Trophoblast cell (in vitro differentiated cells and primary cell): Measurements from ENCODE around the gene MED25.

ENCODE experiments used
- DNase-seq, 2 donors: peaks; one replicate each; pipeline ENCODE4 v3.0.0-alpha.2; 2016
- H2AFZ ChIP-seq: 2 replicates; pipeline ENCODE4 v1.6.1; 2013; ENCODE audit warnings: low read length, moderate library complexity, mild to moderate bottlenecking; ENCODE audit not compliant: insufficient read depth, poor library complexity
- H2AK5ac ChIP-seq: 2 replicates; pipeline ENCODE4 v1.6.1; 2013; ENCODE audit warnings: mild to moderate bottlenecking, low read length
- H2BK120ac ChIP-seq: 2 replicates; pipeline ENCODE4 v1.6.1; 2013; ENCODE audit warnings: low read length, mild to moderate bottlenecking, moderate library complexity; ENCODE audit not compliant: insufficient read depth, poor library complexity
- H2BK12ac ChIP-seq: 2 replicates; pipeline ENCODE4 v1.6.1; 2013; ENCODE audit warnings: mild to moderate bottlenecking, low read length, moderate library complexity
- H2BK5ac ChIP-seq: 2 replicates; pipeline ENCODE4 v1.6.1; 2013; ENCODE audit warnings: low read length, low read depth, moderate library complexity, mild to moderate bottlenecking; ENCODE audit not compliant: poor library complexity
- H3K14ac ChIP-seq: 2 replicates; pipeline ENCODE4 v1.6.1; 2013; ENCODE audit warnings: mild to moderate bottlenecking, low read length
- H3K18ac ChIP-seq: 2 replicates; pipeline ENCODE4 v1.6.1; 2013; ENCODE audit warnings: mild to moderate bottlenecking, low read length
- H3K23ac ChIP-seq: 2 replicates; pipeline ENCODE4 v1.6.1; 2013; ENCODE audit warnings: low read length
- H3K27ac ChIP-seq: 2 replicates; pipeline ENCODE4 v1.5.1; 2013; ENCODE audit warnings: low read depth, mild to moderate bottlenecking, inconsistent platforms, low read length, moderate library complexity
- H3K27me3 ChIP-seq: 2 replicates; pipeline ENCODE4 v1.6.1; 2013; ENCODE audit warnings: inconsistent platforms, mild to moderate bottlenecking, low read length, moderate library complexity; ENCODE audit not compliant: insufficient read depth
- H3K36me3 ChIP-seq, 2 experiments: 1 replicate in 1 of 2; 2 replicates in 1 of 2; pipeline ENCODE4 v1.6.1; 2013; ENCODE audit warnings: low read length in 2 of 2, mild to moderate bottlenecking in 2 of 2, moderate library complexity in 1 of 2; ENCODE audit not compliant: insufficient read depth in 2 of 2, control insufficient read depth in 1 of 2
- H3K4ac ChIP-seq: 2 replicates; pipeline ENCODE4 v1.6.1; 2013; ENCODE audit warnings: low read depth, mild to moderate bottlenecking, low read length, moderate library complexity
- H3K4me1 ChIP-seq, 2 experiments: 1 replicate in 1 of 2; 2 replicates in 1 of 2; pipeline ENCODE4 v1.6.1; 2013; ENCODE audit warnings: low read length in 2 of 2, mild to moderate bottlenecking in 2 of 2, moderate library complexity in 1 of 2; ENCODE audit not compliant: insufficient read depth in 2 of 2, control insufficient read depth in 1 of 2
- H3K4me2 ChIP-seq: 2 replicates; pipeline ENCODE4 v1.6.1; 2013; ENCODE audit warnings: inconsistent platforms, mild to moderate bottlenecking, low read length, moderate library complexity
- H3K4me3 ChIP-seq: 2 replicates; pipeline ENCODE4 v1.5.1; 2013; ENCODE audit warnings: mild to moderate bottlenecking, low read depth, low read length, inconsistent platforms
- H3K79me1 ChIP-seq: one replicate; pipeline ENCODE4 v1.6.1; 2013; ENCODE audit warnings: low read length
- H3K79me2 ChIP-seq: 2 replicates; pipeline ENCODE4 v1.6.1; 2013; ENCODE audit warnings: low read length, mild to moderate bottlenecking; ENCODE audit not compliant: control insufficient read depth, insufficient read depth, poor library complexity
- H3K9ac ChIP-seq: 2 replicates; pipeline ENCODE4 v1.6.1; 2013; ENCODE audit warnings: mild to moderate bottlenecking, low read length
- H3K9me3 ChIP-seq: 2 replicates; pipeline ENCODE4 v1.6.1; 2013; ENCODE audit warnings: low read depth, mild to moderate bottlenecking, control low read depth, inconsistent platforms, low read length; ENCODE audit not compliant: insufficient read depth
- H4K12ac ChIP-seq: 2 replicates; pipeline ENCODE4 v1.6.1; 2013; ENCODE audit warnings: low read depth, mild to moderate bottlenecking, low read length, moderate library complexity
- H4K8ac ChIP-seq: 2 replicates; pipeline ENCODE4 v1.6.1; 2013; ENCODE audit warnings: low read depth, mild to moderate bottlenecking, low read length, moderate library complexity
- H4K91ac ChIP-seq: one replicate; pipeline ENCODE4 v1.6.1; 2013; ENCODE audit warnings: low read depth, mild to moderate bottlenecking, low read length, moderate library complexity
- WGBS: extraction: QIAGEN DNeasy Blood & Tissue Kit; methylation state at CpG from one replicate; pipeline ENCODE4 v1.1.7; 2013; ENCODE audit warnings: missing lambda C conversion rate; ENCODE audit not compliant: insufficient read length, insufficient coverage; ENCODE audit errors: extremely low coverage; 5-methylcytosine and 5-hydroxymethylcytosine counted together

Gene MED25

GRCh38 chr19:49835562-49835961, 17.5 kb downstream of the MED25 start:
- Histone ChIP-seq H2AK5ac (no peak overlapping the region), H4K12ac (no peak overlapping the region), H3K9ac (no peak overlapping the region), H2AFZ (no peak overlapping the region), H2BK5ac (no peak overlapping the region), H3K36me3 (peaks cover 86 to 94% of the 10 kb centered on the region in 2 experiments), H3K4ac (no peak overlapping the region), H2BK120ac (no peak overlapping the region), H3K4me2 (no peak overlapping the region), H3K14ac (no peak overlapping the region), H3K18ac (no peak overlapping the region), H3K27ac (no peak overlapping the region), H3K4me1 (peaks cover 0 to 3% of the 10 kb centered on the region in 2 experiments), H4K91ac (no peak overlapping the region), H4K8ac (no peak overlapping the region), H3K4me3 (no peak overlapping the region), H3K79me2 (no peaks in the 10 kb centered on the region), H2BK12ac (no peak overlapping the region), H3K9me3 (peaks cover 2% of the 10 kb centered on the region), H3K27me3 (no peaks in the 10 kb centered on the region), H3K79me1 (no peaks in the 10 kb centered on the region), H3K23ac (no peak overlapping the region)
- WGBS = no CpG with 5 or more reads among the region's 12 CpGs
- no peak for DNase-seq

DNA sequence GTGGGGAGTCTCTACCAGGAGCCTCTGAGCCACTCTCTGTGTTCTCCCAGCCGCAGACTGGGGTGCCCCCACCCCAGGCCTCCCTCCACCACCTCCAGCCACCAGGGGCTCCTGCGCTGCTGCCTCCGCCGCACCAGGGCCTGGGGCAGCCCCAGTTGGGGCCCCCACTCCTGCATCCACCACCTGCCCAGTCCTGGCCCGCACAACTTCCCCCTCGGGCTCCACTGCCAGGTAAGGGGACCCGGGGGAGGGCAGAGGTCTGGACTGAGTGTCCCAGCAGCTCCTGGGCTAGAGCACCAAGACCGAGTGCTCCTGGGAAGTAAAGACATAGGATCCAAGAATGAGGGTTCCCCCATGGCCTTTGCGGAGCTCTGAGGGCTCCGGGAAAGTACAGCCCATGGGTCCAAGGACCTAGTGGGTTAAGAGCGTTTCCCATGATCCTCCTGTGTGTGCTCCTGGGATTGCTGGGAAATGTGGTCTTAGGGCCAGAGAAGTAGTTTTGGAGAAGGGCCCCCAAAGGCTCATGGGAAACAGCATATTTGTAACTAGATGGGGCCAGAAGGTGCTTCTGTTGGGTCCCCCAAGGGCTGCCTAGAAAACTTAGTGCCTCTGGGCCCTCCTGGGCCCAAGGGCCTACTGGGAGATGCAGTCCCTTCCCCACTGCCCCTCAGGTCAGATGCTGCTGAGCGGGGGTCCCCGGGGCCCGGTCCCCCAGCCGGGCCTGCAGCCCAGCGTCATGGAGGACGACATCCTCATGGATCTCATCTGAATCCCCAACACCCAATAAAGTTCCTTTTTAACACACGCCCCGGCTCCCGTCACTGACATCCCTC, 18.3 kb downstream of the MED25 start:
- H3K4me1 ChIP-seq = peaks cover 0 to 3% of the 10 kb centered on the region in 2 experiments
- no peak overlapping the region for H4K12ac ChIP-seq
- H3K79me1 ChIP-seq = no peaks in the 10 kb centered on the region
- H4K8ac ChIP-seq = no peak overlapping the region
- H3K36me3 ChIP-seq = peaks cover 82 to 91% of the 10 kb centered on the region in 2 experiments
- no peak overlapping the region for H3K14ac ChIP-seq
- no peak overlapping the region for H2AK5ac ChIP-seq
- H3K18ac ChIP-seq = no peak overlapping the region
- H2BK12ac ChIP-seq = no peak overlapping the region
- no peak overlapping the region for H2BK5ac ChIP-seq
- H4K91ac ChIP-seq = no peak overlapping the region
- H3K4me3 ChIP-seq = no peak overlapping the region
- H3K23ac ChIP-seq = no peak overlapping the region
- DNase-seq = no peak
- no peak overlapping the region for H3K4me2 ChIP-seq
- no peak overlapping the region for H3K4ac ChIP-seq
- no peaks in the 10 kb centered on the region for H3K27me3 ChIP-seq
- H3K27ac ChIP-seq = no peak overlapping the region
- H3K9me3 ChIP-seq = peaks cover 2% of the 10 kb centered on the region
- WGBS = no CpG with 5 or more reads among the region's 20 CpGs
- H3K9ac ChIP-seq = no peak overlapping the region
- no peak overlapping the region for H2AFZ ChIP-seq
- no peak overlapping the region for H2BK120ac ChIP-seq
- no peaks in the 10 kb centered on the region for H3K79me2 ChIP-seq

DNA sequence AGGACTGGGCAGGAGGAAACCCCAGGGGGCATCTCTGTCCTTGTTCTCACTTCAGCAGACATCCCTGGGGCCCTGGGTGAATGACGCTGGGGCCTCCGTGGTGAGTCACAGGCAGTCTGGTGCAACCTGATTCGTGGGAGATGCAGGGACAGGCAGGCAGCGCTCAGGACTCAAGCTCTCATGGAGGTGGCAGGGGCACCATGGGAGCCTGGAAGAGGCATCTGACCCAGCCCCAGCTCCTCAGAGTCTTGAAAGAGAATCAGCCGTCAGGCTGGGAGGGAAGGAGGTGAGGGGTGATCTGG, 18.9 kb downstream of the MED25 start:
- Histone ChIP-seq H3K23ac (no peak overlapping the region), H4K12ac (no peak overlapping the region), H3K79me2 (no peaks in the 10 kb centered on the region), H4K91ac (no peak overlapping the region), H3K4me1 (peaks cover 0 to 3% of the 10 kb centered on the region in 2 experiments), H3K14ac (no peak overlapping the region), H3K27me3 (no peaks in the 10 kb centered on the region), H3K4ac (no peak overlapping the region), H3K79me1 (no peaks in the 10 kb centered on the region), H2BK12ac (no peak overlapping the region), H3K4me3 (no peak overlapping the region), H4K8ac (no peak overlapping the region), H2AFZ (no peak overlapping the region), H2BK5ac (no peak overlapping the region), H3K9ac (no peak overlapping the region), H3K18ac (no peak overlapping the region), H3K36me3 (peaks cover 76 to 85% of the 10 kb centered on the region in 2 experiments), H2AK5ac (no peak overlapping the region), H2BK120ac (no peak overlapping the region), H3K9me3 (peaks cover 2% of the 10 kb centered on the region), H3K27ac (no peak overlapping the region), H3K4me2 (no peak overlapping the region)
- WGBS = no CpG with 5 or more reads among the region's 5 CpGs
- no peak for DNase-seq

- Histone ChIP-seq H3K14ac (no peak overlapping the region), H3K79me1 (no peaks in the 10 kb centered on the region), H2BK120ac (no peak overlapping the region), H3K4ac (no peak overlapping the region), H3K18ac (no peak overlapping the region), H4K8ac (no peak overlapping the region), H2AFZ (no peak overlapping the region), H3K36me3 (peaks cover 76 to 81% of the 10 kb centered on the region in 2 experiments), H3K4me1 (peaks cover 0 to 3% of the 10 kb centered on the region in 2 experiments), H3K9ac (no peak overlapping the region), H2AK5ac (no peak overlapping the region), H3K27me3 (no peaks in the 10 kb centered on the region), H3K4me2 (no peak overlapping the region), H2BK12ac (no peak overlapping the region), H3K4me3 (no peak overlapping the region), H3K79me2 (no peaks in the 10 kb centered on the region), H4K12ac (no peak overlapping the region), H3K27ac (no peak overlapping the region), H3K23ac (no peak overlapping the region), H3K9me3 (no peaks in the 10 kb centered on the region), H4K91ac (no peak overlapping the region), H2BK5ac (no peak overlapping the region)
- no CpG with 5 or more reads among the region's 9 CpGs for WGBS
- no peak for DNase-seq
Measured at GRCh38 chr19:49837425-49837824, 19.3 kb downstream of the MED25 start.
